IMR-90 (cell line): ENCODE measurements around the gene ANKRD40.

Experiments used
- BHLHE40 ChIP-seq: fragments of 150-350 bp; IDR thresholded peaks from 2 replicates; pipeline ENCODE4 v1.6.1; 2016; ENCODE audit warnings: mild to moderate bottlenecking, low read depth, low read length
- CTCF ChIP-seq: conservative IDR thresholded peaks from 2 replicates; pipeline ENCODE4 v1.5.1; 2012; ENCODE audit warnings: mild to moderate bottlenecking, low read depth, low read length, improper control_type of control experiment
- FOS ChIP-seq: fragments of 150-350 bp; IDR thresholded peaks from 2 replicates; pipeline ENCODE4 v1.6.1; 2016; ENCODE audit warnings: low read depth, low read length
- MXI1 ChIP-seq: IDR thresholded peaks from 2 replicates; pipeline ENCODE4 v1.6.1; 2012; ENCODE audit warnings: low read depth, mild to moderate bottlenecking, low read length, moderate library complexity, borderline replicate concordance
- NFE2L2 ChIP-seq: fragments of 150-350 bp; IDR thresholded peaks from 2 replicates; pipeline ENCODE4 v1.6.1; 2016; ENCODE audit warnings: low read depth, mild to moderate bottlenecking, low read length
- POLR2A ChIP-seq: IDR thresholded peaks from 2 replicates; pipeline ENCODE4 v1.6.1; 2012; ENCODE audit warnings: mild to moderate bottlenecking, low read depth, low read length
- RAD21 ChIP-seq: IDR thresholded peaks from 2 replicates; pipeline ENCODE4 v1.6.1; 2012; ENCODE audit warnings: low read length, improper control_type of control experiment
- RFX5 ChIP-seq: IDR thresholded peaks from 2 replicates; pipeline ENCODE4 v1.8.0; 2012; ENCODE audit warnings: low read depth, mild to moderate bottlenecking, low read length, moderate library complexity

DNA sequence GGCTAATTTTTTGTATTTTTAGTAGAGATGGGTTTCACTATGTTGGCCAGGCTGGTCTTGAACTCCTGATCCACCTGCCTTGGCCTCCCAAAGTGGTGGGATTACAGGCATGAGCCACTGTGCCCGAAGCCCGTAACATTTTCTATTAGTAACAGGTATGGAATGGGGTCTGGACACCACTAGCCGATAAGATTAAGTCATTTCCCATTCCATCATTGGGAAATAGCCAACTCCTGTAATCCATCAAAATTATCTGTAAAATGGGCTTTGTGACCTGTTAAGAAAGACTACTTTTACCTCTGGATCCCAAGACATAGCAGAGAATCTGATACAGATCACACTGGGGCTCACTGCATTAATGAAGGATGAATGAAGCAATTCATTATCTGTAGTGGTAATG, 7.8 kb upstream of the ANKRD40 start:
- TF ChIP-seq CTCF (no peak), POLR2A (no peak), FOS (no peak), RAD21 (no peak), BHLHE40 (no peak), RFX5 (no peak), NFE2L2 (no peak), MXI1 (no peak)
